GM21528 (cell line): ENCODE data around the gene CD55.
A peak's percentile ranks its signal among the peaks of the same experiment; 100 is the strongest.
"Not testable (repeated sequence)": the region's sequence is repeated elsewhere in the genome, so short reads cannot be mapped to it uniquely, and the experiment has no call there.

Experiments used
- ATAC-seq: cut with Tn5 transposase; IDR thresholded peaks from one replicate; pipeline ENCODE4 v1.9.1; 2021; ENCODE audit warnings: mild to moderate bottlenecking, moderate library complexity; ENCODE audit not compliant: unreplicated experiment, low FRiP score

Gene CD55

GRCh38 chr1:207304710-207305488 is 16.6 kb upstream of the CD55 start:
- no peak for ATAC-seq

GRCh38 chr1:207305489-207305873 is 16.0 kb upstream of the CD55 start:
- ATAC-seq: no peak

- no peak for ATAC-seq
Observed at GRCh38 chr1:207306023-207306422, 15.5 kb upstream of the CD55 start.

DNA sequence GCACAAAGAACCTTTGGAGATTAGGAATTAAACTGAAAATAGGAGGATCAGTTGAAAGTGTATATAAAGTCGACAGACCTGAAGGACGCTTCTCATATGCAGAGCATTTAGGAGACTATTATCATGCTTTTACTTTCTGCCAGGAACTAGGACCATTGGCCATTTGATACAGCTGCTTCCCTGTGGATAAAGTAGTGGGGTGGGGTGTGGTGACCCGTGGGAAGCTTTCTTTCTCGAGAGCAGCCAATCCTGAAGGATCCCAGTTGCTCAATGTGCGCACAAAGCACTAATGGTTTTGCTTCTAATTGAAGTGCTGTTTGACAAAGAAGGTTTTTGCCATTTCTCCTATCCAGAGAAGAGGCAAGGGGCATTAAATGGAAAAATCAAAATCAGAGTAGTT is 14.9 kb upstream of the CD55 start:
- ATAC-seq: no peak

DNA sequence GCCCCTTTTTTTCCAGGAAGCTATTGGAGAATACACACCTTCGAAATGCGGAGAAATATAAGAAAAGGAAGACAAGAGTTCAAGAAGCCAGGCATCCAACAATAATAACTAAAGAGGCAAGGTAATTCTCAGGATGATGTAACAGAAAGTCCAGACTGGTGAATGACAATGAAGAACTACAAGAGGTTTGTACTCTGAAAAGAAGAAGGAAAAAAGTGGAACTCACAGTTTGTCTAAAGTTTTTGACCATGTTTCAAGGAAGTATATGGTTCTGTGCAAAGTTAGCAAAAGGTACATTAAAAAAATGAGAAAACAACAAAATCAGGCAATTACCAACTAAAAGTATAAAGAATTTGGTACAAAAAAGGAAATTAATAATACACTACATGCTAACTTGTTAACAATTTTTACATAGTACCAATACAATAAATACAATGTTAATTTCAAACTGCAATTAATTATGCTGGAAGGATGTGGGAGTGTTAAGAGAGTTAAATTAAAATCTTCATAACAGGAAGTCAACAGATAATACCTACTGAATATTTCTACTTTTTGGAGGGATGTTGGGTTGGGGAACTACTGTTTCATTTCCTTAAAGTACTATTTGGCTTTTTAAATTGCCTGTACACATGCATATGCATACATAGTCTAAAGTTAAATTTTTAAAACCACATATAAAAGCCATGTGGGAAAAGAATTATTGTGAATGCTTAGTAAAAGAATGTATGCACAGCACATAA is 12.9 kb upstream of the CD55 start:
- ATAC-seq: no peak

DNA sequence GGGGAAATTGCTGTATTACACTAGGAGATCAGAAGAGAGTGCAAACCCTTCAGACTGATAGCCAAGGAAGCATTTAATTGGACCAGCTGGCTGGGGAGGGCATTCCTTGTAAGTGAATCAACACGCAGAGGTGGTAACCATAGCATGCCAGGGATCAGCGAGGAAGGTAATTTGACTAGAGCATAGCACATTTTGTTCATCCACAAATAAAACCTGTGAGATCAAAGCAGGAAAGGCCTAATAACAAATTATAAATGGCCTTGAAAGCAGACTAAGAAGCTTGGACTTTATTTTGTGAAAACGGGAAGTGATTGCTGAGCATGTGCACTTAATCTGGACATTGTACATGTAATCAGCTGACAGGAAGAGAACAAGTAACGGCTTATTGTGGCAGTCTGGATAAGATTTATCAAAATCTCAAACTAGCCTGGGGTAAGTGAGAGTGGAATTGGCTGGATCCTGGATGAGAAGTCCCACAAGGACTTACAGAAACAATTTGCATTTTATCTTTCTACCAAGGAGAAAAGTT is 11.7 kb upstream of the CD55 start:
- ATAC-seq: no peak

- no peak for ATAC-seq
Observed at GRCh38 chr1:207311888-207312603, 9.4 kb upstream of the CD55 start.

GRCh38 chr1:207312604-207312920 is 8.9 kb upstream of the CD55 start:
- no peak for ATAC-seq

GRCh38 chr1:207313131-207313530 is 8.3 kb upstream of the CD55 start:
- no peak for ATAC-seq

- ATAC-seq: no peak
Observed at GRCh38 chr1:207314816-207315215, 6.7 kb upstream of the CD55 start.

- ATAC-seq: no peak
Observed at GRCh38 chr1:207315435-207315834, 6.0 kb upstream of the CD55 start.

DNA sequence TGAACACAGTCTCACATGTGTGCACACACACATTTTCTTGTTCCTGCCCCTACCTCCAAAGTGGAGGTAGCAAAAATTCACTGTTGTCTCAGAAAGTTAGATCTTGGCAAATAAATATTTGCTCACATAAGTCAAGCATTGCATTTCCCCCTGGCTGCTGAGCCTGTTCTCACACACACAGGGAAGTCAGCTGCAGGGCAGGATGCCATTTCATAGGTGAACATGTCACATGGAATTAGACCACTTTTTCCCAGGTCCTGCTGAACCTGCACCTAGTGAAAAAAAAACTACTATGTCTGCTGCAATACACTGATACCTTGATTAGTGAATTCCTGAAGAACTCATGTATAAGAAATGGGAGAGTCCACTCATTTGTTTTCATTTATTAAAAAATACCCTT is 5.3 kb upstream of the CD55 start:
- ATAC-seq: no peak

DNA sequence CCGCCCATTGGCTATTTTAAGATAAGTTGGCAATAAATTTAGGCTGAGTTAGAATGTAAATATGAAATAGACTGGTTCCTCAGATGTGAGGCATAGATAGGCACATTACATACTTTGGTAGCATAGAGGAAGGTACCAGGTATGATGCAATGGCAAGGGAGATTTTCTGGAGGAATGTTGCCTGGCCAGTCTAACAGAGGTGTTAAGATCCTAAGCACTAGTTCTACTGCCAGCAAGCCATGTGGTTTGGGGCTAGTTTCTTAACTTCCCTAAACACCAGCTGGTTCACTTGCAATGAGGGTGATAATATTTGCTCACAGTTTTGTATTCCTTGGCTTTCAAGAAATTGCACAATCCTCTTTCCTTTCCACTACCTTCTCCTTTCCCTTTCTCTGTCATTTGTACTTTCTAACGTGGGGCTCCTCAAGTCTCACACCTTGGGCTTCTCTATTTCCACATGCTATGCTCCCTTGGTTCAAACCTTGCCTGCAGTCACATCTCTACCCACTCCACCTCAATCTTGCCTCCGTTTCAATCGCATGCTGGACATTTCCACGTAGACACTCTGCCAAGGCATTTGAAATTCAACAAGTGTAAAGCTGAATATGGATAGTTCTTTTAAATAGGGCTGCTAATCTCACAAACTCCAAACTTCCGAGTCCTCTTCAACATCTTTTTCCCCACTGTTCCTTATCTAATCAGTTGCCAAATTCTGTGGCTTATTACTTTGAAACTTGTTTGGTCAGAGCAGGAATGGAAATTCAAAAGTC is 4.7 kb upstream of the CD55 start:
- ATAC-seq: no peak

- ATAC-seq: no peak
Observed at GRCh38 chr1:207317561-207317960, 3.9 kb upstream of the CD55 start.

- ATAC-seq: no peak
Observed at GRCh38 chr1:207318072-207318619, 3.3 kb upstream of the CD55 start.

DNA sequence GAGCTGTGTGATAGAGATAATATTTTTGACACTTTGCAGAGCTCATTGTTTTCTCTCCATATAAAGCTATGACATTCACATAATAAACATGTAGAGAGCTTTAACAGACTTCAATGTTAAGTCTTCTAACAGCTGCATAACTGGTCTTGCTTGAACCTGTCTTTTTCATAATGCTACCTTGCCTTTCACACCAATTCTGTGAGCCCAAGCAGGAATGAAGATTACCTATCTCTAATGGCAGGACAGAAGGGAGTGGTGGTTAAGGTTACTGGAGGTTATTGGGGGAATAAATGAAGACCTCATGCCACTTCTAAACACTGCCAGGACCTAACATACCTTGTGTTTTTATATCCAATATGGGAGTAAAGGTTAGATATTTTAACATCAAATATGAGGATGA is 2.3 kb upstream of the CD55 start:
- ATAC-seq: no peak

- ATAC-seq: not testable (repeated sequence)
Observed at GRCh38 chr1:207320105-207320504, 1.4 kb upstream of the CD55 start.

DNA sequence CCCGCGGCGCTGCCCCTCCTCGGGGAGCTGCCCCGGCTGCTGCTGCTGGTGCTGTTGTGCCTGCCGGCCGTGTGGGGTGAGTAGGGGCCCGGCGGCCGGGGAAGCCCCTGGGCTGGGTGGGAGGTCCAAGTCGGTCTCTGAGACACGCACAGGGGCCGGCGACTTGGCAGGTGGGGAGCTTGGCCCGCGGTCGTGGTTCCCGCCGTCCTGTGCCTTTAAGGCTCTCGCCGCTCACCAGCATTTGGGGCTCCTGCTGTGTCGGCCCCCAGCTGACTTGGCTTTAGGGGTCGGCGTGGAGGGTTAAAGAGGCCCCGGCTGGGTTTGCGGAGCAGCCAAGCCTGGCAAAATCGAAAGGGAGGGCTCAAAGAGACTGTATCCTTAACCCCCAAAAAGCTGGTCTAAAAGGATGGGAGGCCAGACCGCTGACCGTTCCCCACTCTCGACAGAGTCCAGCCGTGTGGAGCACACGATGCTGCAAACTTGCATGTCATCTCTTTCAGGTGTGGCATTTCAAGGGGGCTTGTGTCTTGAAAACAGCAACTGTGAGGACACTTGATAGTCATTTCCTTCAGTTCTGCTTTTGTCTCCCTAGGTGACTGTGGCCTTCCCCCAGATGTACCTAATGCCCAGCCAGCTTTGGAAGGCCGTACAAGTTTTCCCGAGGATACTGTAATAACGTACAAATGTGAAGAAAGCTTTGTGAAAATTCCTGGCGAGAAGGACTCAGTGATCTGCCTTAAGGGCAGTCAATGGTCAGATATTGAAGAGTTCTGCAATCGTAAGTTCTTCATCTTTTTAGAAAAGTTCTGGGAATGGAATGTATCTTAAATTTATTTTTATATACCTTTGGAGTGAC is 540 bp downstream of the CD55 start:
- ATAC-seq: peak; percentile 1

DNA sequence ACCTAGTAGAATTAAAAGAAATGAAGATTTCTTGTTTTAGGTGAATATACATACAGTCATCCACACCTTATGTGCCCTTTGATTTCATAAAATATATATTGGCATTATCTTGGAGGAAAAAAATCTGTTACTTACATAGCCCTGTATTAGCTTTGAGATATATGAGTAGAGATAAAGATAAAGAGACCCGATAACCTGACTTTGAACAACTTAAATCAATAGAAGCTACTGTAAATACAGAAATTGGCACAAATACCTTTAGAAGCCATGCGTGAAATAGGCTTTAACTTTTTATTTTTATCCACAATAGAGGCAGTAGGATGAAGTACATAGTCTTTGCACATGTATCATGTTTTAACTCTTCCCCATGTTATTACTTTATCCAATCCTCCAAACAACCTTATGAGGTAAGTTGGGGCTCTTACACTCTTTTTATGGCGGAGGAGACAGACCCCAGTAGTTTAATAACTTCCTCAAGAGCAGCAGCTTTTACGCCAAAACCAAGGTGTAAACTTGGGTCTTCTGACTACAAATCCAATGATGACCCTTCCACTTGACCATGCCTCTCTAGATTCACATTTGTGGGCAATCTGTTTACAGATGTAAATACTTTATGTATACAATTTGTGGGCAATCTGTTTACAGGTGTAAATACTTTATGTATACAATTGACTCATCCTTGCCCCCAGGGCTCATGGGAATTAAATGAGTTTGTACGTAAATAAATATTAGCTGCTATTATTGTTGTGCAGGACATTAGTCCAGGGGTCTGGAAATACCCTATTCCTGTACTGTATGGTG is 2.1 kb downstream of the CD55 start:
- ATAC-seq: no peak
